Measurements from ENCODE around the gene ITSN2.

Gene ITSN2

DNA sequence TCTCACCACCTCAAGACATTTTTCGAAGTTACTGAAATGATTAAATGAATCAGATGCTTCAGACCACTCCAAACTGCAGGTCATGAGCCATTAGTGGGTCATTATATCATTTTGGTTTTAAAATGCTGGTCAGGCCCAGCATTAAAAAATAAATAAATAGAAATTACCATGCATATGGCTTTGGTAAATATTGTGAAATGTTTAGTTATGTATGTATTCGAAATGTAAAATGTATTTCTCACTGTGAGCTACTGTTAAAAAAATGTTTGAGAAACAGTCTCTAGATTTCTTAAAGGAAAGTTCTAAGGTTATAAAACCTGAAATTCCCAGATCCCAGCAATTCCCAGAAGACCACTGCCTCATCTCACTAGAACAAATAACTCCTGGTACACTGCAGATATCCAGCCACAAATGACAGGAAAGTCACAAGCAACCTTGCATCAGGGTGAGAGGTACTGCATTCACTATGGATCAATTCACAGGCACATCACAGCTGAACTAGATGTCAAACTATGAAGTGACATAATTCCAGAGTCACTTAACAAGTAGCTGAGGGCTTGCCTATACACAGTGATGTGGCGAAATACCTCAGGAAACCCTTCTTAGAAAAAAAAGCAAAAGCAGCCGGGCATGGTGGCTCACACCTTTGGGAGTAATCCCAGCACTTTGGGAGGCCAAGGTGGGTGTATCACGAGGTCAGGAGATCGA is 138.8 kb downstream of the ITSN2 start:
- no peak overlapping the region for H3K4me3 ChIP-seq (replicated peaks; ENCODE audit: low read depth, low read length)
- TF ChIP-seq CTCF (IDR thresholded peaks at IDR 0.05; ENCODE audit: low read length, missing control alignments), result no peak
- no peak for DNase-seq (ENCODE audit: low read depth)

- DNase-seq (ENCODE audit: low read depth), result no peak
- H3K4me3 ChIP-seq (replicated peaks; ENCODE audit: low read depth, low read length), result no peak overlapping the region
- TF ChIP-seq CTCF (IDR thresholded peaks at IDR 0.05; ENCODE audit: low read length, missing control alignments), result no peak
Observed at GRCh38 chr2:24220554-24221291, 139.6 kb downstream of the ITSN2 start.

- DNase-seq (ENCODE audit: low read depth), result no peak
- no peak for TF ChIP-seq CTCF (IDR thresholded peaks at IDR 0.05; ENCODE audit: low read length, missing control alignments)
- H3K4me3 ChIP-seq (replicated peaks; ENCODE audit: low read depth, low read length), result no peak overlapping the region
Observed at GRCh38 chr2:24214880-24215279, 145.5 kb downstream of the ITSN2 start.

DNA sequence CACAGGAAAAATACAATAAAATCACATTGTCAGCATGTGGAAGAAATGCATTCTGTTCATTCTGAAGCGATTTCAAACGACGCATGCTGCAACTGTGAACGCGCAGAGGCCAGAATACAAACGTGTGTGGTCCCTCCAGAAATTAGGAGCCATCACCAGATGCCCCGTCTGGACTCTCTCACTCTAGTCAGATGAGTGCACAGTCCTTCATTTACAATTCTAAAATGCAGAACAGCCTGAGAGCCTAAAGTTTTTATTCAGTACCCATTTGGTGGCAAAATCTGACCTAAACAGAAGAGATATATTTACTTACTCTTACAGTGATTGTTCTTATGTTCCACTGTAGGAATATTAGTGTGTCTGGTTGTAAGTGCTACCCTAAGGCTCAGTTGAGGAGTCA is 148.9 kb downstream of the ITSN2 start:
- no peak for DNase-seq (ENCODE audit: low read depth)
- TF ChIP-seq CTCF (IDR thresholded peaks at IDR 0.05; ENCODE audit: low read length, missing control alignments), result no peak
- H3K4me3 ChIP-seq (replicated peaks; ENCODE audit: low read depth, low read length), result no peak overlapping the region

DNA sequence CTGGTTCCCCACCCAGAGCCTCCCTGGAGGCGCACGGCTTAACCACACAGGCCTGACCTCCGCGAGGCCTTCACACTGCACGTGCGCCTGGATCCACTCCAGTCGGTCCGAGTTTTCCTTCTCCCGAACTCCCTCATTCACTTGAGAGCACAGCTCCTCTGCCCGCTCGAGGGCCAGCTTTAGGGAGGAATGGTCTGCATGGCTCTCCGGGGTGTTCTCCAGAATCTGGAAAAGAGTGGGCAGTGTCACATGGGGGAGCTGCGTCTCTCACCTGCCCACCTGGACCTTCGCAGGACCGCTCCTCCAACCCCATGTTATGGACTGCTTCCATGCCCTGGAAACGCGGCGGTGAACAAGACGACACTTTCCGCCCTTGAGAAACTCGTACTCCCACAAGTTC is 149.6 kb downstream of the ITSN2 start:
- DNase-seq (ENCODE audit: low read depth), result no peak
- H3K4me3 ChIP-seq (replicated peaks; ENCODE audit: low read depth, low read length), result no peak overlapping the region
- TF ChIP-seq CTCF (IDR thresholded peaks at IDR 0.05; ENCODE audit: low read length, missing control alignments), result no peak

- H3K4me3 ChIP-seq (replicated peaks; ENCODE audit: low read depth, low read length), result no peak overlapping the region
- DNase-seq (ENCODE audit: low read depth), result no peak
- no peak for TF ChIP-seq CTCF (IDR thresholded peaks at IDR 0.05; ENCODE audit: low read length, missing control alignments)
Observed at GRCh38 chr2:24210106-24210455, 150.3 kb downstream of the ITSN2 start.
